GM12891 (cell line): Measurements from ENCODE around the gene RPA4.

Experiments used
- DNase-seq: peaks from one replicate; pipeline ENCODE4 v3.0.0; 2011; ENCODE audit warnings: low spot score; ENCODE audit not compliant: insufficient read length
- FAIRE-seq: peaks from 2 replicates; lab custom pipeline; 2011; peaks lifted over from hg19 to GRCh38; lab: Jason Lieb, UNC
- PAX5 ChIP-seq: IDR thresholded peaks from 2 replicates; pipeline ENCODE4 v1.6.1; 2011; ENCODE audit warnings: low read length, moderate library complexity, mild to moderate bottlenecking; ENCODE audit not compliant: insufficient read depth, severe bottlenecking
- POLR2A ChIP-seq: IDR thresholded peaks from 2 replicates; pipeline ENCODE4 v1.6.1; 2011; ENCODE audit warnings: low read depth, low read length, control low read depth
- POLR2AphosphoS5 ChIP-seq: IDR thresholded peaks from 2 replicates; pipeline ENCODE4 v1.6.1; 2011; ENCODE audit warnings: low read depth, low read length, control low read depth
- POU2F2 ChIP-seq: IDR thresholded peaks from 2 replicates; pipeline ENCODE4 v1.6.1; 2011; ENCODE audit warnings: low read depth, mild to moderate bottlenecking, control low read depth, low read length, moderate library complexity
- SPI1 ChIP-seq: IDR thresholded peaks from 2 replicates; pipeline ENCODE4 v1.6.1; 2011; ENCODE audit warnings: low read depth, low read length, control low read depth
- TAF1 ChIP-seq: IDR thresholded peaks from 2 replicates; pipeline ENCODE4 v1.6.1; 2011; ENCODE audit warnings: low read depth, low read length, control low read depth

Gene RPA4

GRCh38 chrX:96861661-96862060, 22.0 kb upstream of the RPA4 start:
- TF ChIP-seq POLR2AphosphoS5: no peak
- TF ChIP-seq PAX5: no peak
- TF ChIP-seq POLR2A: no peak
- no peak for TF ChIP-seq TAF1
- TF ChIP-seq SPI1: no peak
- TF ChIP-seq POU2F2: no peak
- DNase-seq (no peak), FAIRE-seq (peak; percentile 86)

GRCh38 chrX:96884027-96884426, 319 bp downstream of the RPA4 start:
- FAIRE-seq (no peak), DNase-seq (no peak)
- TF ChIP-seq PAX5 (no peak), POLR2AphosphoS5 (no peak), POLR2A (no peak)

- TF ChIP-seq PAX5: no peak
- no peak for TF ChIP-seq POLR2A
- TF ChIP-seq POU2F2: no peak
- TF ChIP-seq TAF1: no peak
- TF ChIP-seq POLR2AphosphoS5: no peak
- TF ChIP-seq SPI1: no peak
- DNase-seq: no peak
- peak; percentile 57 for FAIRE-seq
These were observed 6.0 kb downstream of the RPA4 start for GRCh38 chrX:96889726-96890125.

GRCh38 chrX:96906741-96907140, 23.0 kb downstream of the RPA4 start:
- no peak for FAIRE-seq
- no peak for TF ChIP-seq POLR2AphosphoS5
- TF ChIP-seq PAX5: no peak
- no peak for TF ChIP-seq TAF1
- TF ChIP-seq POU2F2: no peak
- TF ChIP-seq POLR2A: no peak
- TF ChIP-seq SPI1: no peak
- DNase-seq: no peak

- no peak for TF ChIP-seq POU2F2
- DNase-seq: no peak
- no peak for FAIRE-seq
These were observed 24.0 kb downstream of the RPA4 start for GRCh38 chrX:96907516-96908272.

- DNase-seq: no peak
- FAIRE-seq: no peak
- no peak for TF ChIP-seq PAX5
These were observed 25.6 kb downstream of the RPA4 start for GRCh38 chrX:96909291-96909690.

GRCh38 chrX:96918864-96919263, 35.2 kb downstream of the RPA4 start:
- TF ChIP-seq POLR2AphosphoS5: no peak
- no peak for TF ChIP-seq SPI1
- TF ChIP-seq POU2F2: no peak
- no peak for TF ChIP-seq POLR2A
- TF ChIP-seq TAF1: no peak
- TF ChIP-seq PAX5: no peak
- no peak for FAIRE-seq
- no peak for DNase-seq

GRCh38 chrX:96919672-96920071, 36.0 kb downstream of the RPA4 start:
- DNase-seq (no peak), FAIRE-seq (no peak)
- TF ChIP-seq TAF1: no peak
- no peak for TF ChIP-seq SPI1
- TF ChIP-seq PAX5: no peak
- TF ChIP-seq POLR2A: no peak
- no peak for TF ChIP-seq POLR2AphosphoS5
- TF ChIP-seq POU2F2: no peak

GRCh38 chrX:96924581-96924980, 40.9 kb downstream of the RPA4 start:
- no peak for TF ChIP-seq SPI1
- TF ChIP-seq PAX5: no peak
- no peak for TF ChIP-seq POU2F2
- TF ChIP-seq POLR2AphosphoS5: no peak
- DNase-seq (no peak), FAIRE-seq (no peak)

- TF ChIP-seq POLR2A (no peak), TAF1 (no peak), PAX5 (no peak), POU2F2 (no peak), POLR2AphosphoS5 (no peak), SPI1 (no peak)
- no peak for FAIRE-seq
- DNase-seq: no peak
These were observed 45.3 kb downstream of the RPA4 start for GRCh38 chrX:96929036-96929435.
